OCI-M1 (cell line): ENCODE measurements around the gene BTBD9.
"Not testable (repeated sequence)": the region's sequence is repeated elsewhere in the genome, so short reads cannot be mapped to it uniquely, and the experiment has no call there.

ENCODE experiments used
- DNase-seq: peaks from one replicate; lab custom pipeline; 2025; lab: John Stamatoyannopoulos, UW

BTBD9 gene

DNA sequence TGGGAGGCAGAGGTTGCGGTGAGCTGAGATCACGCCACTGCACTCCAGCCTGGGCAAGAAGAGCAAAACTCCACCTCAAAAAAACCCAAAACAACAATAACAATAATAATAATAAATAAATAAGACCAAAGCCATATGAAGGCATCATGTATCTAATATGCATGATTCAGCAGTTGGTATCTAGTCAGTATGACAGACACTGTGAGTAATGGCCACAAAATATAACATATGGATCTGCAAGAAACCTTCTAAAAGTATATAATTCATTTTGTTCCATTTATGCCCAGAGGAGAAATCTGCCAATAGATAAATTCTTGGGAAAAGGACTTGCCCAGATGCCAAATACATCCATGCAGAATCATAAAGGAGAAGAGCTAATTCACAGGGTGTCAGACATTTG lies 252.3 kb downstream of the BTBD9 start:
- DNase-seq: no peak

DNA sequence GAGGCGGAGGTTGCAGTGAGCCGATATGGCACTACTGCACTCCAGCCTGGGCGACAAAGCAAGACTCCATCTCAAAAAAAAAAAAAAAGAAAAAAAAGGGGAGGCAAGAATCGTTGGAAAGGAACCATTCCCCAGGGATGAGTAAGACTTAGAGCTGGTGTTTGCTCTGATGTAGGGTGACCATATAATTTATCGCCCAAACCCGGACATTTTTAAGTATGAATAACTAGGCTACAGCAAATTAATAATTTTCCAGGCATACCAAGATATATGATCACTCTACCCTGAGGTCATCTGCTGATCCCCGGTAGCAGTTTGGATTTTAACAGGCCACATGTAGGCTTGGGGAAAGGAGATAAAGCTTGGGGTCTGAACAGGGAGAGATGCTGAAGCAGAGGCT lies 260.9 kb downstream of the BTBD9 start:
- DNase-seq: no peak

DNA sequence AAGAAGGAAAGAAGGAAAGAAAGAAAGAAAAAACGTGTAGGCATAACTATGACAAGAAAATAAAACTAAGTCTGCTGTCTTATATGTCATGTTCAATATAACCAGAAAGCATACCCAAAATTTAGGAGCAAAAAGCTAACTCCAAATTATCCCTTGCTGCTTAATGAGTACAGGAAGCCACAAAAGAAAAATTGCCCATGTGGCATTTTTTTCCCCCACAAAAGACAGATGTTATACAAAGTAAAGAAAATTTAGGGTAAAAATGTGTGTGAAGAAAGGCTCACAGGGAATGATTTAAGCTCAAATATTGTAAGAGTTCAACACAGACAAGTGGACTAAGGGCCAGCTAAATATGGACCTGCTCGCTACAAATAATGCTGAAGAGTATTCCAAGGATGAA lies 263.8 kb downstream of the BTBD9 start:
- DNase-seq: no peak

DNA sequence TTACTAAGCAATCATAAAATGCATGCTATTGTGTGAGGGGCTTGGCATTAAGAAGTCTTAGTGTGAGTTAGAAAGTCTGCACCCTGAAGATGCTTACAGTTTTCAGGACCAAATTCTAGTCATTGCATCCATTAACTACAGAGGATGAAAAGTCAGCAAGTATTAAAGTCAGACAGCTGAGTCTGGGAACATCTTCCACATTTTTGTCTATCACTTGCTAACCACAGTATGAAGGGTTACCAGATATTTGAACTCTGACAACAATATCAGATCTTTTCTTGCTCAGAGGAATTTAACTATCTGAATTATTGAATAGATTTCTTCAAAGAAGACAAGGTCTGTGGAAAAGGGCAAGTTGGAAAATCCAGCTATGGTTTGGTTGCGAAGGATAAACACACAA lies 264.4 kb downstream of the BTBD9 start:
- DNase-seq: no peak

DNA sequence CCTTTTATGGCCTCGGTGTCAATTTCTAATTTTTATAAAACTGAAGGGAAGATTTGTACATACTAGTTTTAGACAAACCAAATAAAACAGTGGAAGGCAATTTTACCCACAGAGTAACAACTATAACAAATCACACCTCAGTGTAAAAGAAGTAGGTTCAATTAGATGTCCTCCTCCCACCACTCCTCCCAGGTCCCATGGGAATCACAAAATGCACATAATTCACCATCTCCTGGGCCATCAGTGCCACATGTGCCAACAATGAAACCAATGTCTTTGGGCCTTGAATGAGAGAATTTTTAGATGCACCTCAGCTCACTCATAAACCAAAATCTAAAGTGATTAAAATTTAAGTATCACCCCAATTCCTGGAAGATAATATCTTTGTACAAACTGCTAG lies 267.8 kb downstream of the BTBD9 start:
- DNase-seq: no peak

DNA sequence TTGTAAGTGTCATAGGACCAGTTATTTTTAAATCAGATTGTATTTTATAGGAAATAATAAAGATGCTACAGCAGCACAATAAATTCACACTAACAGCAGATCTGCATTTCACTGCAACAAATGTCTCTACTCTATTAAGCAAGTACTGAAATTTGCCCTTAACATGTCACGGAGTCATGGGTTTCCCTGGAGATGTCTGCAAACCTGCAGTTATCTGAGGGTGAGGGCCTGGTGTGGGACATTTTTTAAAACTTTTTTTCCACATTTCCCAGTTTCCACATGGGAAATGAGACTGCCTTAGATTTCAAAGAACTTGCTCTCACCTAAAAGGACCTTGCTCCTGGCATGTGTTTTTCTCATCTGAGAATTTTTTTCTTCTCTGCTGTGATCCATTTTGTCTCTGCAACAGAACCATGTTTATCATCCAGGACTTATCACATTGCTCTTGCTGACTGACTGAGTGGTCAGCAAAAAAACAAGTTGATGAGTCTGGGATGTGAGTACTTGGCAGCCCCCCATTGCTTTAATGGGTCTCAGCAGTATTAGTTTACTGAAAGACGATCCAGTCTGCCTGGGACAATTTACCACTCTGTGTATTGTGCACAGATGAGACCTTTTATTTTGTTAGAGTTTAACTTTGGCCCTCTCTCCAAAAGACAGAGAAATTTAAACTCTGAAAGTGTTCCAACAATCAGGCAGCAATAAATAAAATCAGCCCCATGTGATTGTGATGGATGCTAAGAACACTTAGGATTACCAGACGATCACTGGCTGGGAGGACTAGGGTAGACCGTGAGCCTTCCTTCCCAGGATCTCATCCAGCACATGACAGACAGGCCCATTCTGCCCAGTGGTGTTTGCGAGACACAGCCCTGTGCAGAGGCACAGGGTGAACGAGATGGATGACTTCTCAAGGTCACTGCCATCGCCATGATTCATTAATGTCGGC lies 268.8 kb downstream of the BTBD9 start:
- no peak for DNase-seq

DNA sequence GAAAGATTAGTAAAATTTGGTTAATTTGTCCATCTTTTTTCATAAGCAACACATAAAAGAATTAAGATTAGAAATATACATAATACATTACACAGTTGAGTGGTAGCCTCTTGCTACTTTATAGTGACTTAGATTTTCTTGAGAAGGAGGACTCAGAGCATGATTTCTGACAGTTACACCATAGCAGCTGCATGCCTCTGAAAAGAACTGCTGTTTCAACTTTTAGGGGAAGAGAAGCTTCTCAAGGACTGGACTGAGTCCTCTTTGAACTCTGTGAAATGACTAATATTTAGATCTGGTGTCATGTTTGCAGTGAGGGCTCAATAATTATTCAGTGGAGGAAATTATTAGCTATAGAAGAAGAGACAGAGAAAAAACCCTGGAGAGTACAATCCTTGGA lies 272.5 kb downstream of the BTBD9 start:
- no peak for DNase-seq

DNA sequence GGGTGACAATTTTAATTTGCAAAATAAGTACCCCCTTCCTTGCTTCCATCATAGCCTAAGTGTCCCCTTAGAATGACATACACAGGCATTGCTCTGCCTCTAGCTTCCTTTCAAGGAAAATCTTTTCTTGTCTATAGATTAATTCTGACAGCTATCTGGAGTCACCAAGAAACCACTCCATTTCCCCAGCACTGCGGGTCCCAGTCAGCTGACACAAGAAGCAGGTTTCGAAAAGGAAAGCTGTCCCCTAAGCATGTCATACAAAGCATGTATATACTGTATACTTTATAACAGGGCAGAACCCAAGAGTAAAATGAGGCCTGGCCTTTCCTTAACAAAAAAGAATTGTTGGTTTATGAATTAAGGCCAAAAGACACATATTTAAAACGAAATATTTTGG lies 273.5 kb downstream of the BTBD9 start:
- DNase-seq: peak; percentile 11

DNA sequence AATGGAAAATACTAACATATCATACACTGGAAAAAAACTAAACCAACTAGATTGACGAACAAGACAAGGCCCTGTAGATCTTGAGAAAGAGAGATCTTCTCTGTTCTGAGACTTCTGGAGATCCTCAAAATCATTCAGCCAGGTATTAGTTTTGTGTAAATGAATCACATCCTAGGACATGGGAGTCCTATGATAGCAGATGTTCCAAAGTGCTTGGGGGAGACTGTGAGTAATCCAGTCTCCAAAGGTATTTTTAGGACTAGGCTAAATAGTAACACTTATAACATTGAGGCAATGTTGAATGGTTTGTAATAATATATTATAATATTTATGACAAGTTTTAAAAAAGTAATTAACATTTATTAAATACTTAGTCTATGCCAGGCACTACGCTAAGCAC lies 275.0 kb downstream of the BTBD9 start:
- DNase-seq: no peak

DNA sequence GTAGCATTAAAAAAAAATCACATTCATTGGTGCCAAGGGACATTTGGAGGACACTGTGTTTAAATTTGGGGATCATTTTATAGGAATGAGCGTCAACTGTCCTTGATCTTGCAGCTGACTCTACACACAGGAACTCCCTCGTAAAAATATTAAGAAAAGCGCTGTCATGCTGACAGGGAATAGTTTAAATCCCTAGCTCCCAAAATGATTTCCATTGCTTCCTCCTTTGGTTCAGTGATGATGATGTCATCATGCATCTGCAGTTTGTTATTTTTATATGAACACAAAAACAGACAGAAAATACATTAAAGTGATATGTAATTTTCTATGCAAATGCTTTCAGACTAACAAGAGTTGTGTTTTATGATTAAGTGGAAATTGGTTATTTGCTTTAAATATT lies 275.6 kb downstream of the BTBD9 start:
- DNase-seq: no peak

DNA sequence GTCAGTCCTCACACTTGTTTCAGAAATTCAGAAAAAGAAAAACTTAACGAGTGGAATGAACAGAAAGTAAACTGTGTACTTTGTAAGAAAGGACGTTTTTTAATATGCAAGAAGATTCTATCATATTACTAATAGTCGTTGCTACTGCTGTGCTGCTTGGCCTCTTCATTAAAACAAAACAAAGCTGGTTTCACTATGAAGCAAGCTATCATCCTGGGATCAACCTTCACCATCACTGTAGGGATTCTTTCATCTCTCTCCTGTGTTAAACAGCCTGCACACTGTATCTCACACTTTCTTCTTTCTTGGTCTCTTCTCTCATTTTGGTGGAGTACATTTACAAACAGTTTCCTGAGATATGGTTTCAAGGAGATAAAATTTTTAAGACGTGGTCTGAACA lies 284.2 kb downstream of the BTBD9 start:
- no peak for DNase-seq

DNA sequence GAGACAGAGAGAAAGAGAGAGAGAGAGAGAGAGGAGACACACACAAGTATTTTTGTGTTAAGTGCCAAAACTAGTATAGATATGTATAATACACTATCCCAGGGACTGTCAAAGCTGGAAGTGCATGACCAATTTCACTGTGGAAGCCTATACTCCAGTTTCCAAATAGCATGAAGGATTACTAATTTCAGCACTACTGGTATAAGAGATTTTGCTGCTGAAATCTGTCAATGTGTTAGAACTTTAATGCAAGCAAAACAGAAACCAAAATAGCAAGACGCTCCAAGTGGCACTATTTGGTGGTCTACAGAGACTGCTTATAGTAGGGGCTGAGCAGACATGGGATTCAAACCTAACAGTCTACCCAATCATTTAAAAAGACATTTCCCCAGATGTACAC lies 284.8 kb downstream of the BTBD9 start:
- DNase-seq: no peak

DNA sequence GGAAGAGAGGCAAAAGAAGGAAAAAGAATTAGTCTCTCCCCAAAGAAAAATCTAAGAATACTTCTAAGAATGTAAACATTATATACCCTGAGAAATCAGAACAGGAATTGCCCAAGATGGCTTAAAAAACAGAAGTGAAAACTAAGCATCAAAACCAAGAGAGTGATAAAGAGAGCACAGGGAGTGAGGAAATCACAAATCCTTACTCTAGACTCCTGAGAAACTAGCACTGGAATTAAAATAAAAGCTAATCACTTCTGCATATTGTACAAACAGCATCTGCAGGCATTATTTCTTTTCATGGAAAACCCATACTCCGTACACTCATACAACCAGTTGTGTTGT lies 285.7 kb downstream of the BTBD9 start:
- no peak for DNase-seq

DNA sequence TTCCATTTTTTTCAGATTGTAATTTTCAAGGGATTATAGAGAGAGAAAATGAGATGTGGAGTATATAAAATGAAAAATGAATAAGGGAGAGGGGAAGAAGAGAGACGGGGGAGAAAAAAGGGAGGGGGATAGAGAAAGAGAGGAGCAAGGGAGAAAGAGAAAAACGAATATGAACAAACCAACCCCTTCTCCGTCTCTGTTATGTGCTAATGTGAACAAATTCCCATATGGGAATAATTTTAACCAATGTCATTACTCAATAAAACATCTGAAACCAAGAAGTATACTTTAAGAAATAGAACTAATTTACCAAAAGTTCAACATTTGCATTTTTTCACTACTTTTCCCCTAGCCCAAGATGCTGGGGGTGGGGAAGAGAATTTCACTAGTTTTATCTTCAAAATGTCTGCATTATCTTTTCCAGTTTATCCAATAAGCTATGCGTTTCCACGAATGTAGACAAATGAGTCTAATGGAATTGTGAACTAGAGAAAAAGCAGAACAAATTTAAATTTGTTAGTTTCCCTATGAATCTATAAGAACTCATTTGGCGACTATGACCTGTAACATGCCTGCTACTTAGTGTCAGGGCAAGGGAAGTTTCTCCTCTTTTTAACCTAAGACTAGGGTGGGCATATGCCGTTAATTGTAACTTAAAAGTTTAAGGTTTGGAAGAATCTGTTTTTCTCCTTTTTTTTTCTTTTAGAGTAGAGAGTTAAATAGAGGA lies 286.3 kb downstream of the BTBD9 start:
- no peak for DNase-seq

DNA sequence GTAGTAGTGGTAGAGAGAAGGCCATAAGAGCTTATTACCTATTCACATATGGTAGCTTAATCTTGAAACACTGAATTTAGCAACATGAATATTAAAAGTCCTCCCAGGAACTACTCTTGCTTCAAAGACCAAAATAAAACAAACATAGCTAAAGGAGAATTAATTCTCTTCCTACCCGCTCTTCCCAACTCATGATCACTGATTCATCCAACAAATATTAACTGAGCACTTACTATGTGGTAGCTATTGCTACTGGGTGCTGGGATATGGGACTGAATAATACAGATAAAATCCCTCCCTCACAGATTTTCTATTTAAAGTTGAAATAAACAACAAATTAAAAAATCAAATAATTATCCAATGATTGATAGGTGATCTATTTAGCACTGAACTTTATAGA lies 287.1 kb downstream of the BTBD9 start:
- DNase-seq: no peak

DNA sequence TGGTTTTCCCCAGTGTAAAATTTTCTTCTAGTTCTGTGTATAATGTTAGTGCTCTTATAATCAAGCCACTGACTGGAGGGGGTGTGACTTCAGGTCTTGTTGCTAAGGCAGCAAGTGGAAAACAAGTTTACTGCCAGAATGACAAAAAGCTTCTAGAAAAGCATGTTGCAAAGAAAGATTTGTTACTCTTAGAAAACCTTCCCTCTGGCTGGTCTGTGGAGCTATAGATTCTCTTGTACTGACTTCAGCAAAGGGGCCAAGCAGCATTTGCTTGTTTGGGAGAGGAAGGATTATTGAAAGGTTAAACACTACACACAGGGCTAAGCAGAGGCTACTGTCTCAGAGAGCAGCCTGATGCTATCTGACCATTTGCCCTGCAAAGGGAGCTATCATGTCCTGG lies 288.8 kb downstream of the BTBD9 start:
- no peak for DNase-seq

DNA sequence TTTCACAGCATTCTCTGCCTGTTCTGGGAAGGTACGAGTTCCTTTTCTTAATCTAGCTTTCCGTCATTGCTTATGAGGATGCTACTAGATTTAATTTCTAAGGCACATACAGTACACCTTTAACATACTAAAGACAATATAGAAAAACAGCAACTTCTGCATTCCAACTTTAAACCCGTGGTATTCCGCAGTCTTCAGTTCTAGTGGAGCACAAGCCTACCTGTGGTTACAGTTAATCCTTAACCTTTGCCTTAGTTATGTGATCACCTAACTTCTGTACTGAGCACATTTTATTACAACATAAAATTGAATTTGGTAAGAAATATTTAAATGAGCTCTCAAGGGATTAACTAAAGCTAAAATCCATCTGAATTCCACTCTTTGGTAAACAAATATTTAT lies 289.5 kb downstream of the BTBD9 start:
- DNase-seq: no peak

DNA sequence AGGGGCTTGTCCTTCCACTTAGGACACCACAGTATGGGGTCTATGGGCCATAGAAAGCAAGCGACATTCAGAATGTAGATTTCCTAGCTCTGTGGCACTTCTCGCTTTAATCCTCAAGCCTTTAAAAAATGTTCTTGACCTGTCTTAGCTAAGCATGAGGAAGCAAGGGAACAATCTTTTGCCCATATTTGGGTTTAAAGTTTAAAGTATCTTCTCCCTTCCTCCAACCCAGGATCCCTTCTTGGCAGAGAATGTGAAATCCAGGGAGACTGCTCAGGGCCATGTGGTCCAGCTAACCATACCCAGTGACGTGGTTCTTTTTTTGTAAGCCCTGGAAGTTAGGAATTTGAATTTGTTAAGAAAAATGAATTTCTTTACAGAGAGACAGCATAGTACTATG lies 289.9 kb downstream of the BTBD9 start:
- no peak for DNase-seq

DNA sequence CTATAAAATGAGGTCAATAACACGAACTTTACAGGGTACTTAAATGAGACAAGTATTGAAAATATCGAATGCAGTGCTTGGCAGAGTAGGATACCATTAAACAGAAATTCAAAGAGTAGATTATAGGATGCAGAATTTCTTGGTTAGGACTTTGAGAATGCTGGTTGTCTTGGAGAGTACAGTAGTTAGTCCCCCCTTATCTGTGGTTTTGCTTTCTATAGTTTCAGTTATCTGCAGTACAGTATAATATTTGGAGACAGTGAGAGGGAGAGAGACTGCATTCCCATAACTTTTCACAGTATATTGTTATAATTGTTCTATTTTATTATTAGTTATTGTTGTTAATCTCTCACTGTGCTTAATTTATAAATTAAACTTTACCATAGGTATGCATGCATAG lies 290.5 kb downstream of the BTBD9 start:
- DNase-seq: no peak

DNA sequence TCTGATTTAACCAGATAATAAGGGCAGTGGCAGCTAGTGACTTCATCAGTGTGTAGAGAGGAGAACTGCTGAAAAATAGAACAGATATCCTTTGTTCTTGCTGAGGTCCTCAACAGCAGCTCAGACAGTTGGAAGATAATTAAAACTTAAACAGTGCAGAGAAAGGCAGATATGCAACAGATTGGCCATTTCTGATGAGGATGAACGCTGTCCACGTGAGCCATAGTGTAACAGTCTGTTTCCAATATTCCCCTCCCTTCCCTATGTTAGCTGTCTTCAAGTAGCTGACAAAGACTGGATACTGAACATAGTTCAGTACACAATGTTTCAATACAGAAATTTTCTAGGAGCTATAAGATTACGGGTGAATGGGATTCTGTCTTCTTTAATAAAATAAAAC lies 291.4 kb downstream of the BTBD9 start:
- no peak for DNase-seq

DNA sequence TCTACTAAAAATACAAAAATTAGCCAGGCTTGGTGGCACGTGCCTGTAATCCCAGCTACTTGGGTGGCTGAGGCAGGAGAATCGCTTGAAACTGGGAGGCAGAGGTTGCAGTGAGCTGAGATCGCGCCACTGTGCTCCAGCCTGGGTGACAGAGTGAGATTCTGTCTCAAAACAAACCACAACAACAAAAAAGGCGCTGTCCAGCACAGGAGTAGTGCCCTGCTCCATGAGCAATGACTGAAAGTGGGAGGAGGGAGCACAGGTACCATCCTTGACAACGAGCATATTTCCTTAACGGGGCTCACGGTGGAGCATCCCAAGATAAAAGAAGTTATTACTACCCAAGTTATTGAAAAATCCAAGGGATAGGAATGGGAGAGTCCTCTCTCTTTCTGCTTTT lies 291.9 kb downstream of the BTBD9 start:
- DNase-seq: not testable (repeated sequence)

DNA sequence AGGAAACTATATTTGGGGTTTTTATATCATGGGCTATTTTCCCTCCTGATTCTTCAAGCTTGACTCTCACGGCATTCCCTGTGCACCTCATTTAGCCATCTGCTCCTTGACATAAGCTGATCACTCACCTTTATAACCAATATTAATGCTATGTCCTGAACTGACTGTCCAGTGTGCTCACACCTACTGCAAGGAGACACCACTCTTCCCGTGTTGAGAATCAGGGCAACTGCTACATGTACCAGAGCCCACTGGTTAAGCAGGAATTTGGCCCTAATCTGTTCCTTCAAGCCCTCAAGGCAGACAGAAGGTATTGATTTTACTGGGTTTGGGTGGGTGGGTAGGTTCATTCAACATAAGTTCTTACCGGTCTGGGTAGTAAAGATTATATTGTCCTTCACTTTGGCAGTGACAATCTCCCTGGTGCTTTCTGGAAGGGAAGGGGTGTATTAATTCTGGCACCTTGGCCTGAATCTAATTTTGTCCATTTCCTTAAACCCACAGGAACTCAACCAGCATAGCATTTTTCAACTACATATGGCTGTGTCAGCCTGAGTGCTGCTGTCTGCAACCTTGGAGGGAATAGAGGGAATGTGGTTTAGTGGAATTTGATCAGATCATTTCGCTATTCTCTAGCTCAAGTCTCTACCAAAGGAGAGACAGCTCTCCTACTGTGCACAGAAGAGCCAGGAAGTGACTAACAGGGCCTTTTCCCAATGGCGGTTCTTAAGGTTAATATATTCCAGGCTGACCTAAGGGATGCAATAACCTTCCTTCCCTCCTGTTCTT lies 293.2 kb downstream of the BTBD9 start:
- DNase-seq: no peak

DNA sequence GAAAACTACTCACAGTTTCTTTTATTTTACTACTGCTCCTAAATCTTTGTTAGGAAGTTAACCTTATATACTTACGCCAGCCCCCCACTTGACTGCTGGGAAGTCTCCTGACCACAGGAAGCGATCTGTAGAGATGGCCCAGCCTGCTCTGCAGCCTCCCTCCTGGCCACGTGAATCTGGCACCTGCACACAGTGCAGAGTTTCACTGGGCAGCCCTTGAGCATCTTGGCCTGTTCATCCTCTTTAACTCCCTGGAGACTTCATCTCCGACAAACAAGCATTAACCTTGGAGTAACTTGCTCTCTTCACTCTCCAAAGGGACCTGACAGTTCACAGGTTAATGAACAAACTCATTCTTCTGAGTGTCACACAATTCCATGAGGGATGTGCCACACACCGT lies 294.1 kb downstream of the BTBD9 start:
- no peak for DNase-seq
